Esophagus squamous epithelium (tissue), 5 donors: Measurements from ENCODE around the gene CDC6. TPM values are rescaled to one million over a fixed set of nuclear protein-coding genes. Genes with fewer than 3 reads are reported as not detected.

Experiments used
- DNase-seq: peaks from one replicate; lab custom pipeline; 2025; lab: John Stamatoyannopoulos, UW
- H3K27ac ChIP-seq, 4 donors: fragments of 200-600 bp; sonication (generic); one replicate each; pipeline ENCODE4 v1.5.1; 2016 to 2019; ENCODE audit warnings: mild to moderate bottlenecking in 1 of 4
- H3K27me3 ChIP-seq, 4 donors: fragments of 200-600 bp; sonication (generic); 1 replicate in 3 of 4; 2 replicates in 1 of 4; pipeline versions ENCODE4 v1.5.1 to v1.6.0; 2017 to 2021; ENCODE audit warnings: antibody characterized with exemption in 1 of 4
- H3K36me3 ChIP-seq, 3 donors: fragments of 200-600 bp; sonication (generic); one replicate each; pipeline ENCODE4 v1.5.1; 2016 to 2019
- H3K4me1 ChIP-seq, 3 donors: fragments of 200-600 bp; sonication (generic); one replicate each; pipeline ENCODE4 v1.5.1; 2017 to 2019
- H3K4me3 ChIP-seq, 4 donors: fragments of 200-600 bp; sonication (generic); 1 replicate in 3 of 4; 2 replicates in 1 of 4; pipeline ENCODE4 v1.5.1; 2016 to 2019; ENCODE audit warnings: mild to moderate bottlenecking in 2 of 4, moderate library complexity in 1 of 4
- H3K9me3 ChIP-seq, 3 donors: fragments of 200-600 bp; sonication (generic); one replicate each; pipeline ENCODE4 v1.5.1; 2016 to 2019
- CTCF ChIP-seq, 6 experiments: fragments of 450-650 bp in 4 of 6; fragments of 200-600 bp in 2 of 6; sonication (generic) in 2 of 6; IDR thresholded peaks; one replicate each; pipeline ENCODE4 v1.5.1; 2016 to 2019; ENCODE audit warnings: antibody characterized with exemption in 6 of 6, mild to moderate bottlenecking in 4 of 6, moderate library complexity in 4 of 6
- POLR2A ChIP-seq, 4 donors: fragments of 450-650 bp; IDR thresholded peaks; one replicate each; pipeline ENCODE4 v1.6.1; 2017; ENCODE audit warnings: antibody characterized with exemption in 4 of 4, mild to moderate bottlenecking in 4 of 4, moderate library complexity in 3 of 4
- WGBS, 2 donors: methylation state at CpG; one replicate each; pipeline ENCODE4 v1.1.5; 2018; 5-methylcytosine and 5-hydroxymethylcytosine counted together
- intact Hi-C: fragments of 100-400 bp; cut with DNase I; formaldehyde crosslinking; loops from one replicate; pipeline ENCODE4 v1.15.0; 2022
- total RNA-seq, 4 donors: library from RNA; depleted of rRNA; stranded (reverse); fragments of >200 nt; gene quantifications; one replicate each; pipeline ENCODE4 v1.1.0, GENCODE V29; 2016
- donor health status: DM: yes; HTN: yes; CAD: no.

Gene CDC6
- total RNA-seq, 4 donors from 2014 or later = 2.9 to 17.8 (median 9.8) TPM

- Histone ChIP-seq H3K9me3 (no peaks in the 10 kb centered on the region), H3K4me3 (no peak overlapping the region), H3K27ac (no peak overlapping the region), H3K36me3 (peaks cover 0 to 17% (median 0%) of the 10 kb centered on the region in 3 donors), H3K27me3 (no peaks in the 10 kb centered on the region), H3K4me1 (peaks cover 4 to 49% (median 6%) of the 10 kb centered on the region in 3 donors)
- intact Hi-C loops = no loop called here
- DNase-seq = no peak
- 60 to 82% methylated on average over 4 of the region's 4 CpGs for WGBS, 2 donors
- no peak for TF ChIP-seq CTCF (IDR thresholded peaks at IDR 0.05)
- TF ChIP-seq POLR2A (IDR thresholded peaks at IDR 0.05) = no peak
These were observed 43.4 kb upstream of the CDC6 start for GRCh38 chr17:40244255-40244654.

GRCh38 chr17:40247926-40248495 lies 39.7 kb upstream of the CDC6 start:
- WGBS, 2 donors = 73 to 84% methylated on average over 7 of the region's 7 CpGs
- TF ChIP-seq CTCF (IDR thresholded peaks at IDR 0.05) (no peak), POLR2A (IDR thresholded peaks at IDR 0.05) (no peak)
- H3K36me3 ChIP-seq = peaks cover 0 to 10% (median 0%) of the 10 kb centered on the region in 3 donors
- no peaks in the 10 kb centered on the region for H3K27me3 ChIP-seq
- peaks cover 9 to 42% (median 16%) of the 10 kb centered on the region in 3 donors for H3K4me1 ChIP-seq
- H3K27ac ChIP-seq = no peak overlapping the region
- no peaks in the 10 kb centered on the region for H3K9me3 ChIP-seq
- no peak for DNase-seq
- intact Hi-C loops = no loop called here
- H3K4me3 ChIP-seq = no peak overlapping the region

- peaks cover 9 to 37% (median 14%) of the 10 kb centered on the region in 3 donors for H3K4me1 ChIP-seq
- intact Hi-C loops = no loop called here
- H3K27me3 ChIP-seq = no peaks in the 10 kb centered on the region
- no peak for DNase-seq
- no peaks in the 10 kb centered on the region for H3K9me3 ChIP-seq
- TF ChIP-seq POLR2A (IDR thresholded peaks at IDR 0.05) (no peak), CTCF (IDR thresholded peaks at IDR 0.05) (no peak)
- H3K27ac ChIP-seq = no peak overlapping the region
- H3K4me3 ChIP-seq = no peak overlapping the region
- peaks cover 0 to 10% (median 0%) of the 10 kb centered on the region in 3 donors for H3K36me3 ChIP-seq
- 83 to 100% methylated on average over 1 of the region's 1 CpG for WGBS, 2 donors
These were observed 39.2 kb upstream of the CDC6 start for GRCh38 chr17:40248507-40248906.

- no peak overlapping the region for H3K4me3 ChIP-seq
- DNase-seq = no peak
- H3K36me3 ChIP-seq = peaks cover 1 to 9% (median 7%) of the 10 kb centered on the region in 3 donors
- peak overlapping the region in 2 of 4 donors; percentile 23 to 62 for H3K27ac ChIP-seq
- H3K27me3 ChIP-seq = no peaks in the 10 kb centered on the region
- H3K4me1 ChIP-seq = peaks cover 5 to 23% (median 14%) of the 10 kb centered on the region in 3 donors
- TF ChIP-seq POLR2A (IDR thresholded peaks at IDR 0.05) = no peak
- TF ChIP-seq CTCF (IDR thresholded peaks at IDR 0.05) = no peak
- no peaks in the 10 kb centered on the region for H3K9me3 ChIP-seq
- intact Hi-C loops = no loop called here
These were observed 36.1 kb upstream of the CDC6 start for GRCh38 chr17:40251576-40251975.

GRCh38 chr17:40253565-40253964 lies 34.1 kb upstream of the CDC6 start:
- H3K27ac ChIP-seq = no peak overlapping the region
- intact Hi-C loops = no loop called here

More at GRCh38 chr17:40253565-40253964, 34.1 kb upstream of the CDC6 start:
- no peak for DNase-seq
- Histone ChIP-seq H3K4me1 (peaks cover 5 to 16% (median 14%) of the 10 kb centered on the region in 3 donors), H3K9me3 (no peaks in the 10 kb centered on the region), H3K36me3 (peaks cover 10 to 25% (median 17%) of the 10 kb centered on the region in 3 donors), H3K27me3 (no peaks in the 10 kb centered on the region), H3K4me3 (no peak overlapping the region)
- TF ChIP-seq POLR2A (IDR thresholded peaks at IDR 0.05) = no peak
- no peak for TF ChIP-seq CTCF (IDR thresholded peaks at IDR 0.05)
- WGBS, 2 donors = 88 to 91% methylated on average over 3 of the region's 3 CpGs
